GM12878 (cell line): ENCODE measurements around the gene CYB5R2. TPM values are rescaled to one million over a fixed set of nuclear protein-coding genes. Genes with fewer than 3 reads are reported as not detected.

Experiments used
- ATAC-seq: fragments of 200-7000 bp; cut with Tn5 transposase; 3 replicates; pipeline ENCODE4 v1.9.1; 2020; ENCODE audit warnings: mild to moderate bottlenecking, moderate library complexity
- BruUV-seq: library from RNA; stranded (reverse); fragments of 400-500 nt; replicated peaks from 2 replicates; lab custom pipeline; 2021; lab: Mats Ljungman, UMichigan
- CTCF ChIA-PET: fragments of 300-600 bp; sonication (Branson Sonifier 250); formaldehyde crosslinking; extraction: SDS; loops from one replicate; lab custom pipeline; 2021; ENCODE audit warnings: inconsistent platforms; lab: Yijun Ruan, JAX
- POLR2A ChIA-PET: fragments of 350-600 bp; formaldehyde crosslinking; extraction: SDS; loops from one replicate; lab custom pipeline; 2021; ENCODE audit warnings: inconsistent platforms; lab: Charles Lee
- RAD21 ChIA-PET: fragments of 300-600 bp; sonication (Branson Sonifier 250); formaldehyde crosslinking; loops from one replicate; lab custom pipeline; 2023; ENCODE audit warnings: antibody characterized with exemption; ENCODE audit not compliant: unreplicated experiment; lab: Charles Lee
- SMC1A ChIA-PET: fragments of 300-600 bp; sonication (Branson Sonifier 250); formaldehyde crosslinking; loops from one replicate; lab custom pipeline; 2023; ENCODE audit not compliant: unreplicated experiment, uncharacterized antibody; lab: Charles Lee
- DNase-seq: peaks from one replicate; pipeline ENCODE4 v3.0.0-alpha.2; 2011; ENCODE audit warnings: low read depth, low spot score
- FAIRE-seq: peaks from 3 replicates; lab custom pipeline; 2011; peaks lifted over from hg19 to GRCh38; lab: Jason Lieb, UNC
- H2AFZ ChIP-seq: 2 replicates; pipeline ENCODE4 v1.6.0; 2011; ENCODE audit warnings: low read depth, low read length, control low read depth; ENCODE audit not compliant: control insufficient read depth
- H3K27ac ChIP-seq: 2 replicates; pipeline ENCODE4 v1.5.1; 2011; ENCODE audit warnings: control low read depth; ENCODE audit not compliant: control insufficient read depth, insufficient read depth
- H3K27me3 ChIP-seq, 2 experiments: replicated peaks in 1 of 2; 2 replicates each; pipeline versions ENCODE4 v1.6.0 to v1.6.1; 2011; ENCODE audit warnings: low read length in 1 of 2; ENCODE audit not compliant: control insufficient read depth in 2 of 2, insufficient read depth in 2 of 2
- H3K36me3 ChIP-seq, 2 experiments: 2 replicates each; pipeline ENCODE4 v1.5.1; 2011; ENCODE audit warnings: low read length in 1 of 2; ENCODE audit not compliant: control insufficient read depth in 2 of 2, insufficient read depth in 2 of 2
- H3K4me1 ChIP-seq: 2 replicates; pipeline ENCODE4 v1.6.1; 2011; ENCODE audit warnings: mild to moderate bottlenecking, low read length, moderate library complexity, mixed read lengths; ENCODE audit not compliant: control insufficient read depth, insufficient read depth
- H3K4me2 ChIP-seq: 2 replicates; pipeline ENCODE4 v1.6.0; 2011; ENCODE audit warnings: control low read depth; ENCODE audit not compliant: control insufficient read depth, insufficient read depth
- H3K4me3 ChIP-seq: fragments of 200-600 bp; sonication (generic); 2 replicates; pipeline ENCODE4 v1.5.1; 2016
- H3K79me2 ChIP-seq: 2 replicates; pipeline ENCODE4 v1.6.0; 2011; ENCODE audit warnings: low read length; ENCODE audit not compliant: control insufficient read depth, insufficient read depth
- H3K9ac ChIP-seq: 2 replicates; pipeline ENCODE4 v1.8.0; 2011; ENCODE audit warnings: low read length, control low read depth, mixed read lengths; ENCODE audit not compliant: control insufficient read depth, insufficient read depth
- H3K9me3 ChIP-seq: replicated peaks from 3 replicates; pipeline ENCODE4 v1.5.1; 2011; ENCODE audit warnings: mild to moderate bottlenecking, low read length; ENCODE audit not compliant: control insufficient read depth, insufficient read depth
- H4K20me1 ChIP-seq: 2 replicates; pipeline ENCODE4 v1.6.0; 2011; ENCODE audit not compliant: control insufficient read depth, insufficient read depth
- ELK1 ChIP-seq: IDR thresholded peaks from 2 replicates; pipeline ENCODE4 v1.6.1; 2012; ENCODE audit warnings: low read depth, low read length, improper control_type of control experiment
- FOS ChIP-seq: IDR thresholded peaks from 3 replicates; pipeline ENCODE4 v1.6.1; 2011; ENCODE audit warnings: borderline replicate concordance; ENCODE audit not compliant: insufficient read length; ENCODE audit errors: extremely low read depth
- MYB ChIP-seq: fragments of 150-350 bp; IDR thresholded peaks from 2 replicates; pipeline ENCODE4 v1.6.1; 2014; ENCODE audit warnings: mild to moderate bottlenecking, low read depth, low read length, borderline replicate concordance
- POLR2A ChIP-seq: IDR thresholded peaks from 2 replicates; pipeline ENCODE4 v1.6.1; 2011; ENCODE audit warnings: low read depth, mild to moderate bottlenecking, low read length
- RBBP5 ChIP-seq: fragments of 200-600 bp; sonication (generic); conservative IDR thresholded peaks from 2 replicates; pipeline ENCODE4 v1.6.1; 2016
- RELB ChIP-seq: fragments of 450-650 bp; IDR thresholded peaks from 2 replicates; pipeline ENCODE4 v1.6.1; 2017; ENCODE audit warnings: low read depth, mild to moderate bottlenecking, moderate library complexity
- STAT3 ChIP-seq: IDR thresholded peaks from 2 replicates; pipeline ENCODE4 v1.6.1; 2011; ENCODE audit warnings: low read depth, low read length, improper control_type of control experiment
- ZNF217 ChIP-seq: fragments of 450-650 bp; IDR thresholded peaks from 2 replicates; pipeline ENCODE4 v1.6.1; 2017; ENCODE audit warnings: antibody characterized with exemption, mild to moderate bottlenecking
- WGBS: methylation state at CpG from one replicate; pipeline ENCODE4 v1.1.6; 2016; ENCODE audit warnings: low lambda C conversion rate; ENCODE audit not compliant: insufficient replicate concordance, insufficient coverage; ENCODE audit errors: missing lambda C conversion rate; 5-methylcytosine and 5-hydroxymethylcytosine counted together
- in situ Hi-C: fragments of 300-500 bp; cut with MboI; formaldehyde crosslinking; loops from 9 replicates; pipeline ENCODE4 v1.14.3; 2018; ENCODE audit warnings: mixed read lengths
- intact Hi-C: fragments of 100-400 bp; cut with micrococcal nuclease; formaldehyde crosslinking; loops from one replicate; pipeline ENCODE4 v1.14.2; 2022; ENCODE audit not compliant: unreplicated experiment
- polyA plus RNA-seq, 11 experiments: library from polyadenylated mRNA; depleted of rRNA in 4 of 11; unstranded in 6 of 11; stranded (reverse) in 5 of 11; fragments of >200 nt; fragmentation: Nextera tagmentation in 4 of 11; fragmentation: Illumina TruSeq in 1 of 11; extraction: Ambion mirVana in 4 of 11; extraction: Trizol in 1 of 11; gene quantifications; 1 replicate in 1 of 11; 2 replicates in 10 of 11; pipeline versions ENCODE4 v1.2.1 to v1.2.3, GENCODE V29; 2011 to 2016; ENCODE audit warnings: inconsistent platforms in 2 of 11, missing spikeins in 2 of 11, low read depth in 1 of 11
- total RNA-seq, 4 experiments: library from RNA; depleted of rRNA in 3 of 4; stranded (reverse); fragments of >200 nt in 3 of 4; fragmentation: Illumina TruSeq in 1 of 4; extraction: Trizol in 1 of 4; gene quantifications; 2 replicates each; pipeline versions ENCODE4 v1.2.1 to v1.2.3, GENCODE V29; 2013 to 2021

Gene CYB5R2
- total and polyA plus RNA-seq, 10 of the 15 experiments (the other 5 are each of a cell fraction or from before 2014, with no cell fraction given) = 21.0 to 111 (median 70.4) TPM

- WGBS = 100% methylated on average over 5 of the region's 5 CpGs
- H4K20me1 ChIP-seq = no peaks in the 10 kb centered on the region
- TF ChIP-seq STAT3 (no peak), RBBP5 (no peak), ELK1 (no peak), POLR2A (no peak), FOS (no peak), MYB (no peak), ZNF217 (no peak), RELB (no peak)
- POLR2A ChIA-PET = interaction anchor here (1.0 kb wide), 1 partner anchor 79 kb away, joined by 3 read pairs; no protein-coding TSS in a partner anchor
- H3K79me2 ChIP-seq = no peaks in the 10 kb centered on the region
- H3K27me3 ChIP-seq = no peaks in the 10 kb centered on the region
- no peak for ATAC-seq
- no peak overlapping the region for H3K4me2 ChIP-seq
- peaks cover 11 to 24% of the 10 kb centered on the region in 2 experiments for H3K36me3 ChIP-seq
- H3K9ac ChIP-seq = no peak overlapping the region
- FAIRE-seq = no peak
- peaks cover 3% of the 10 kb centered on the region; the same call in 1 of the 2 replicates for H3K4me1 ChIP-seq
- SMC1A ChIA-PET = interaction anchor here (0.8 to 1.5 kb wide), 5 partner anchors 26 to 68 kb away, joined by 3 read pairs; no protein-coding TSS in a partner anchor
- intact Hi-C loops = no loop called here
- no TSS peak for BruUV-seq
- no peaks in the 10 kb centered on the region for H3K9me3 ChIP-seq
- no peak overlapping the region for H2AFZ ChIP-seq
- RAD21 ChIA-PET = interaction anchor here (1.0 to 1.2 kb wide), 2 partner anchors 26 to 80 kb away, joined by 3 to 5 read pairs; no protein-coding TSS in a partner anchor
- CTCF ChIA-PET = interaction anchor here (0.9 to 1.3 kb wide), 5 partner anchors 55 to 126 kb away, joined by 3 to 5 read pairs (median 3); partner anchors contain the start of gene PPFIBP2
- DNase-seq = no peak
- no peak overlapping the region for H3K4me3 ChIP-seq
- in situ Hi-C loops = no loop called here
- no peak overlapping the region; the same call in 1 of the 2 replicates for H3K27ac ChIP-seq
Measured at GRCh38 chr11:7639643-7640025, 33.7 kb downstream of the CYB5R2 start.
